ENCODE measurements around the gene ADCY5.

The ADCY5 gene

DNA sequence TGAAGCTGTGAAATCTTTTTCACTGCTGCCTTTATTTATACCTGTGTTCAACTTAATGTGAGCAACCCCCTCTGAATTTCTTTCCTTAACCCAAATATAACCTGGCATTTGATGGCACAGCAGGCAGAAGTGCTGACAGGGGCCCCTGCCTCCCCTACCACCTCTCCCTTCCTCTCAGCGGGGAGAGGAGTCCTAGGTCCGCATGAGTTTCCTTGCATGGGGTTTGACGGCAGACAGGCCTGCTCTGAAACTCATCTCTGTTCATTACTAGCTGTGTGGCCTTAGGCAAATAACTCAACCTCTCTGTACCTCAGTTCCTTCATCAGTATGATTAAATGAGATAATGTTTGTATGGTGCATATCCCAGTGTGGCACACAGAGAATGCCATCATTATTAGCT is 167.5 kb downstream of the ADCY5 start:
- TF ChIP-seq, protein P1, sequence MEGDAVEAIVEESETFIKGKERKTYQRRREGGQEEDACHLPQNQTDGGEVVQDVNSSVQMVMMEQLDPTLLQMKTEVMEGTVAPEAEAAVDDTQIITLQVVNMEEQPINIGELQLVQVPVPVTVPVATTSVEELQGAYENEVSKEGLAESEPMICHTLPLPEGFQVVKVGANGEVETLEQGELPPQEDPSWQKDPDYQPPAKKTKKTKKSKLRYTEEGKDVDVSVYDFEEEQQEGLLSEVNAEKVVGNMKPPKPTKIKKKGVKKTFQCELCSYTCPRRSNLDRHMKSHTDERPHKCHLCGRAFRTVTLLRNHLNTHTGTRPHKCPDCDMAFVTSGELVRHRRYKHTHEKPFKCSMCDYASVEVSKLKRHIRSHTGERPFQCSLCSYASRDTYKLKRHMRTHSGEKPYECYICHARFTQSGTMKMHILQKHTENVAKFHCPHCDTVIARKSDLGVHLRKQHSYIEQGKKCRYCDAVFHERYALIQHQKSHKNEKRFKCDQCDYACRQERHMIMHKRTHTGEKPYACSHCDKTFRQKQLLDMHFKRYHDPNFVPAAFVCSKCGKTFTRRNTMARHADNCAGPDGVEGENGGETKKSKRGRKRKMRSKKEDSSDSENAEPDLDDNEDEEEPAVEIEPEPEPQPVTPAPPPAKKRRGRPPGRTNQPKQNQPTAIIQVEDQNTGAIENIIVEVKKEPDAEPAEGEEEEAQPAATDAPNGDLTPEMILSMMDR (IDR thresholded peaks at IDR 0.05; ENCODE audit: low read length): no peak
- no peaks in the 10 kb centered on the region for H4K20me1 ChIP-seq (ENCODE audit: insufficient read depth, low read length)
- H3K27me3 ChIP-seq (ENCODE audit: insufficient read depth, low read length): no peaks in the 10 kb centered on the region
- H3K9me2 ChIP-seq (ENCODE audit: low read depth, low read length): no peaks in the 10 kb centered on the region
- no peak overlapping the region for H3K4me3 ChIP-seq (ENCODE audit: low read depth, low read length, poor library complexity, severe bottlenecking)
- H3K27ac ChIP-seq (ENCODE audit: low read depth, low read length, poor library complexity, severe bottlenecking): no peak overlapping the region
- H3K9ac ChIP-seq (ENCODE audit: low read length): no peak overlapping the region
- H3F3A ChIP-seq (ENCODE audit: insufficient read depth, low read length): no peaks in the 10 kb centered on the region
- H2AFZ ChIP-seq (ENCODE audit: low read length): no peak overlapping the region
- H3K9me3 ChIP-seq (ENCODE audit: low read length): no peaks in the 10 kb centered on the region
- no peaks in the 10 kb centered on the region for H3K79me2 ChIP-seq (ENCODE audit: insufficient read depth, low read length)
- no peaks in the 10 kb centered on the region for H3K36me3 ChIP-seq (ENCODE audit: insufficient read depth, low read length)
- H3K4me1 ChIP-seq (ENCODE audit: insufficient read depth, low read length, severe bottlenecking): no peaks in the 10 kb centered on the region
- H3K4me2 ChIP-seq (ENCODE audit: low read length): no peak overlapping the region

DNA sequence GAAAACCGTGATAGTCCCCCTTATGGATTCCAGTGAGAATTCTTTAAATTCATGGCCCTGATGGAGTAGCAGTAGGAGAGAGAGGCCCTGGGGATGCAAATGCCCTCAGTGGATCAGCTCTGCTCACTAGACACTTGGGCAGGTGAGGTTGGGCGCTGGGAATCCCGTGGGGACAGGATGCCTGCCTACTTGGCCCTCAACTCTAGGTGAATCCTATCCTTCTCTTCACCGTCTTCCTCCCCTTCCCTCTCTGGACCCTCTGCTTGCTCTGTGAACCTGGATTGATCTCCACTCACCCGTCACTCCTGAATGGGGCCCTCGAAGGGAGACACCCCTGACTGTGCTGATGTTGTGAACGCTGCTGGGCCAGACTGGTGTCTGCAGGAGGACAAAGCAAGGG is 169.8 kb downstream of the ADCY5 start:
- Histone ChIP-seq H3K27ac (ENCODE audit: low read depth, low read length, poor library complexity, severe bottlenecking) (no peak overlapping the region), H3K9me2 (ENCODE audit: low read depth, low read length) (no peaks in the 10 kb centered on the region), H2AFZ (ENCODE audit: low read length) (no peak overlapping the region), H3K9me3 (ENCODE audit: low read length) (no peaks in the 10 kb centered on the region), H3K4me1 (ENCODE audit: insufficient read depth, low read length, severe bottlenecking) (no peaks in the 10 kb centered on the region), H3F3A (ENCODE audit: insufficient read depth, low read length) (no peaks in the 10 kb centered on the region), H3K79me2 (ENCODE audit: insufficient read depth, low read length) (no peaks in the 10 kb centered on the region), H3K4me3 (ENCODE audit: low read depth, low read length, poor library complexity, severe bottlenecking) (no peak overlapping the region), H3K9ac (ENCODE audit: low read length) (no peak overlapping the region), H3K4me2 (ENCODE audit: low read length) (no peak overlapping the region), H3K27me3 (ENCODE audit: insufficient read depth, low read length) (no peaks in the 10 kb centered on the region), H3K36me3 (ENCODE audit: insufficient read depth, low read length) (no peaks in the 10 kb centered on the region), H4K20me1 (ENCODE audit: insufficient read depth, low read length) (no peaks in the 10 kb centered on the region)
- TF ChIP-seq, protein P1 (IDR thresholded peaks at IDR 0.05; ENCODE audit: low read length): no peak
- TF ChIP-seq EZH2 (IDR thresholded peaks at IDR 0.05; ENCODE audit: borderline replicate concordance, low read length): no peak

DNA sequence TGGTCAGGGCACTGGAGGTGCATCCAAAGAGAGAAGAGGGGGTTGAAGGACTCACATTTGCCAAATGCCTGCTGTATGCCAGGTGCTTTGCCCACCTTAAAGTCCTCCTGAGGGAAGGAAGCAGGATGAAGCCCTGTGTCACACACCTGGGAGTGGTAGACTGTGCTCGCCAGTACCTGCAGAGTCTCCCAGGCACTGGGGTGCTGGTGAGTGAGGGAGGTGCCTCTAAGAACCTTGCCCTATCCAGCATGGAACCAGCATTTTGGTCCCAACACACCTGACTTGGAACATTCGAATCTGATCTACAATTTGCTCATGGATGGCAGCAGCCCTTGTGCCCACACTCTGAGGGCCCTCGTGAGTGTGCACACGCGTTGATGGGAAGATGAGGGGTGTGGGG is 170.4 kb downstream of the ADCY5 start:
- no peak overlapping the region for H3K4me2 ChIP-seq (ENCODE audit: low read length)
- H3F3A ChIP-seq (ENCODE audit: insufficient read depth, low read length): no peaks in the 10 kb centered on the region
- no peaks in the 10 kb centered on the region for H4K20me1 ChIP-seq (ENCODE audit: insufficient read depth, low read length)
- no peaks in the 10 kb centered on the region for H3K79me2 ChIP-seq (ENCODE audit: insufficient read depth, low read length)
- no peaks in the 10 kb centered on the region for H3K36me3 ChIP-seq (ENCODE audit: insufficient read depth, low read length)
- TF ChIP-seq EZH2 (IDR thresholded peaks at IDR 0.05; ENCODE audit: borderline replicate concordance, low read length): no peak
- TF ChIP-seq, protein P1 (IDR thresholded peaks at IDR 0.05; ENCODE audit: low read length): no peak
- H3K9me2 ChIP-seq (ENCODE audit: low read depth, low read length): no peaks in the 10 kb centered on the region
- H3K9me3 ChIP-seq (ENCODE audit: low read length): no peaks in the 10 kb centered on the region
- H3K27me3 ChIP-seq (ENCODE audit: insufficient read depth, low read length): no peaks in the 10 kb centered on the region
- no peak overlapping the region for H3K27ac ChIP-seq (ENCODE audit: low read depth, low read length, poor library complexity, severe bottlenecking)
- no peak overlapping the region for H3K4me3 ChIP-seq (ENCODE audit: low read depth, low read length, poor library complexity, severe bottlenecking)
- no peak overlapping the region for H2AFZ ChIP-seq (ENCODE audit: low read length)
- H3K4me1 ChIP-seq (ENCODE audit: insufficient read depth, low read length, severe bottlenecking): no peaks in the 10 kb centered on the region
- H3K9ac ChIP-seq (ENCODE audit: low read length): no peak overlapping the region

All from OCI-LY1 (cell line).